ENCODE measurements around the gene MAST2. TPM values are rescaled to one million over a fixed set of nuclear protein-coding genes. Genes with fewer than 3 reads are reported as not detected.
"Not testable (repeated sequence)": the region's sequence is repeated elsewhere in the genome, so short reads cannot be mapped to it uniquely, and the experiment has no call there.

The MAST2 gene
- total and polyA plus RNA-seq, 4 donors: 28.3 to 75.0 (median 46.1) TPM

GRCh38 chr1:46036894-46037839 is 233.8 kb downstream of the MAST2 start:
- 38% methylated on average over 9 of the region's 11 CpGs for WGBS (ENCODE audit: insufficient coverage)
- peak; percentile 44 to 92 (median 64) for DNase-seq (ENCODE audit: low read depth in 4 of 6, low spot score in 6 of 6)
- Histone ChIP-seq H3K27ac (ENCODE audit: low read depth, low read length) (no peak overlapping the region), H3K9me3 (ENCODE audit: control insufficient read depth, insufficient read depth, low read length) (no peaks in the 10 kb centered on the region), H3K4me3 (ENCODE audit: low read depth, low read length) (no peak overlapping the region), H3K36me3 (ENCODE audit: control insufficient read depth, insufficient read depth, low read length) (peaks cover 62% of the 10 kb centered on the region), H3K4me1 (ENCODE audit: control insufficient read depth, insufficient read depth, low read length) (peaks cover 16% of the 10 kb centered on the region), H3K27me3 (ENCODE audit: control insufficient read depth, insufficient read depth, low read length) (no peaks in the 10 kb centered on the region)

- Histone ChIP-seq H3K9me3 (ENCODE audit: control insufficient read depth, insufficient read depth, low read length) (no peaks in the 10 kb centered on the region), H3K36me3 (ENCODE audit: control insufficient read depth, insufficient read depth, low read length) (peaks cover 41% of the 10 kb centered on the region), H3K27me3 (ENCODE audit: control insufficient read depth, insufficient read depth, low read length) (no peaks in the 10 kb centered on the region), H3K4me1 (ENCODE audit: control insufficient read depth, insufficient read depth, low read length) (peaks cover 27% of the 10 kb centered on the region), H3K27ac (ENCODE audit: low read depth, low read length) (no peak overlapping the region), H3K4me3 (ENCODE audit: low read depth, low read length) (no peak overlapping the region)
- 0% methylated on average over 1 of the region's 4 CpGs for WGBS (ENCODE audit: insufficient coverage)
- peak in 3 of 6 donors; percentile 20 to 55 (median 52) for DNase-seq (ENCODE audit: low read depth in 4 of 6, low spot score in 6 of 6)
Measured at GRCh38 chr1:46039571-46040052, 236.2 kb downstream of the MAST2 start.

GRCh38 chr1:46041551-46041950 is 238.1 kb downstream of the MAST2 start:
- peaks cover 25% of the 10 kb centered on the region for H3K36me3 ChIP-seq (ENCODE audit: control insufficient read depth, insufficient read depth, low read length)
- no peaks in the 10 kb centered on the region for H3K9me3 ChIP-seq (ENCODE audit: control insufficient read depth, insufficient read depth, low read length)
- no peak for DNase-seq (ENCODE audit: low read depth in 4 of 6, low spot score in 6 of 6)
- no peak overlapping the region for H3K27ac ChIP-seq (ENCODE audit: low read depth, low read length)
- H3K4me3 ChIP-seq (ENCODE audit: low read depth, low read length): no peak overlapping the region
- peaks cover 27% of the 10 kb centered on the region for H3K4me1 ChIP-seq (ENCODE audit: control insufficient read depth, insufficient read depth, low read length)
- H3K27me3 ChIP-seq (ENCODE audit: control insufficient read depth, insufficient read depth, low read length): no peaks in the 10 kb centered on the region
- no CpG with 5 or more reads among the region's 2 CpGs for WGBS (ENCODE audit: insufficient coverage)

GRCh38 chr1:46041974-46042373 is 238.6 kb downstream of the MAST2 start:
- Histone ChIP-seq H3K4me1 (ENCODE audit: control insufficient read depth, insufficient read depth, low read length) (peaks cover 24% of the 10 kb centered on the region), H3K36me3 (ENCODE audit: control insufficient read depth, insufficient read depth, low read length) (peaks cover 22% of the 10 kb centered on the region), H3K9me3 (ENCODE audit: control insufficient read depth, insufficient read depth, low read length) (no peaks in the 10 kb centered on the region), H3K4me3 (ENCODE audit: low read depth, low read length) (no peak overlapping the region), H3K27ac (ENCODE audit: low read depth, low read length) (peak overlapping the region; percentile 6), H3K27me3 (ENCODE audit: control insufficient read depth, insufficient read depth, low read length) (no peaks in the 10 kb centered on the region)
- peak in 2 of 6 donors; percentile 4 to 69 for DNase-seq (ENCODE audit: low read depth in 4 of 6, low spot score in 6 of 6)

GRCh38 chr1:46043458-46044017 is 240.1 kb downstream of the MAST2 start:
- DNase-seq (ENCODE audit: low read depth in 4 of 6, low spot score in 6 of 6): no peak
- H3K36me3 ChIP-seq (ENCODE audit: control insufficient read depth, insufficient read depth, low read length): peaks cover 19% of the 10 kb centered on the region
- no peak overlapping the region for H3K27ac ChIP-seq (ENCODE audit: low read depth, low read length)
- peaks cover 20% of the 10 kb centered on the region for H3K4me1 ChIP-seq (ENCODE audit: control insufficient read depth, insufficient read depth, low read length)
- no peaks in the 10 kb centered on the region for H3K27me3 ChIP-seq (ENCODE audit: control insufficient read depth, insufficient read depth, low read length)
- H3K9me3 ChIP-seq (ENCODE audit: control insufficient read depth, insufficient read depth, low read length): no peaks in the 10 kb centered on the region
- no peak overlapping the region for H3K4me3 ChIP-seq (ENCODE audit: low read depth, low read length)
- 44% methylated on average over 6 of the region's 11 CpGs for WGBS (ENCODE audit: insufficient coverage)

GRCh38 chr1:46044116-46044515 is 240.7 kb downstream of the MAST2 start:
- Histone ChIP-seq H3K27me3 (ENCODE audit: control insufficient read depth, insufficient read depth, low read length) (no peaks in the 10 kb centered on the region), H3K4me3 (ENCODE audit: low read depth, low read length) (no peak overlapping the region), H3K36me3 (ENCODE audit: control insufficient read depth, insufficient read depth, low read length) (peaks cover 16% of the 10 kb centered on the region), H3K9me3 (ENCODE audit: control insufficient read depth, insufficient read depth, low read length) (no peaks in the 10 kb centered on the region), H3K27ac (ENCODE audit: low read depth, low read length) (no peak overlapping the region), H3K4me1 (ENCODE audit: control insufficient read depth, insufficient read depth, low read length) (peaks cover 20% of the 10 kb centered on the region)
- 100% methylated on average over 2 of the region's 5 CpGs for WGBS (ENCODE audit: insufficient coverage)
- DNase-seq (ENCODE audit: low read depth in 4 of 6, low spot score in 6 of 6): no peak

GRCh38 chr1:46053734-46054133 is 250.3 kb downstream of the MAST2 start:
- WGBS (ENCODE audit: insufficient coverage): no CpG with 5 or more reads among the region's 2 CpGs
- DNase-seq (ENCODE audit: low read depth in 4 of 6, low spot score in 6 of 6): no peak
- peaks cover 24% of the 10 kb centered on the region for H3K36me3 ChIP-seq (ENCODE audit: control insufficient read depth, insufficient read depth, low read length)

GRCh38 chr1:46056325-46056724 is 252.9 kb downstream of the MAST2 start:
- H3K36me3 ChIP-seq (ENCODE audit: control insufficient read depth, insufficient read depth, low read length): peaks cover 35% of the 10 kb centered on the region
- H3K4me1 ChIP-seq (ENCODE audit: control insufficient read depth, insufficient read depth, low read length): no peaks in the 10 kb centered on the region
- no peak overlapping the region for H3K27ac ChIP-seq (ENCODE audit: low read depth, low read length)
- no peaks in the 10 kb centered on the region for H3K27me3 ChIP-seq (ENCODE audit: control insufficient read depth, insufficient read depth, low read length)
- no peak for DNase-seq (ENCODE audit: low read depth in 4 of 6, low spot score in 6 of 6)
- no peak overlapping the region for H3K4me3 ChIP-seq (ENCODE audit: low read depth, low read length)
- WGBS (ENCODE audit: insufficient coverage): 100% methylated on average over 4 of the region's 5 CpGs
- no peaks in the 10 kb centered on the region for H3K9me3 ChIP-seq (ENCODE audit: control insufficient read depth, insufficient read depth, low read length)

More at GRCh38 chr1:46053734-46054133, 250.3 kb downstream of the MAST2 start:
- H3K4me1 ChIP-seq (ENCODE audit: control insufficient read depth, insufficient read depth, low read length): no peaks in the 10 kb centered on the region
- no peak overlapping the region for H3K27ac ChIP-seq (ENCODE audit: low read depth, low read length)
- H3K4me3 ChIP-seq (ENCODE audit: low read depth, low read length): no peak overlapping the region
- no peaks in the 10 kb centered on the region for H3K9me3 ChIP-seq (ENCODE audit: control insufficient read depth, insufficient read depth, low read length)
- no peaks in the 10 kb centered on the region for H3K27me3 ChIP-seq (ENCODE audit: control insufficient read depth, insufficient read depth, low read length)

GRCh38 chr1:46057215-46057614 is 253.8 kb downstream of the MAST2 start:
- not testable (repeated sequence) for DNase-seq (ENCODE audit: low read depth in 4 of 6, low spot score in 6 of 6); H3K4me3 ChIP-seq (ENCODE audit: low read depth, low read length); H3K27ac ChIP-seq (ENCODE audit: low read depth, low read length); H3K9me3 ChIP-seq (ENCODE audit: control insufficient read depth, insufficient read depth, low read length); H3K4me1 ChIP-seq (ENCODE audit: control insufficient read depth, insufficient read depth, low read length); H3K27me3 ChIP-seq (ENCODE audit: control insufficient read depth, insufficient read depth, low read length)
- 100% methylated on average over 3 of the region's 4 CpGs for WGBS (ENCODE audit: insufficient coverage)
- peaks cover 35% of the 10 kb centered on the region for H3K36me3 ChIP-seq (ENCODE audit: control insufficient read depth, insufficient read depth, low read length)

All from spinal cord (tissue), 10 donors.